ENCODE measurements around the gene BMP15.
A peak's percentile ranks its signal among the peaks of the same experiment; 100 is the strongest.

The BMP15 gene

GRCh38 chrX:50876551-50876950, 34.0 kb upstream of the BMP15 start:
- DNase-seq (ENCODE audit: low spot score) (no peak), ATAC-seq (ENCODE audit: low read depth) (no peak)
- no peak overlapping the region for H3K4me3 ChIP-seq (ENCODE audit: severe bottlenecking)
- TF ChIP-seq CTCF (IDR thresholded peaks at IDR 0.05; ENCODE audit: poor library complexity, severe bottlenecking): no peak
- no peaks in the 10 kb centered on the region for H3K36me3 ChIP-seq (ENCODE audit: low read depth)
- H3K27me3 ChIP-seq (ENCODE audit: insufficient read depth, poor library complexity, severe bottlenecking): no peaks in the 10 kb centered on the region
- no peaks in the 10 kb centered on the region for H3K4me1 ChIP-seq (ENCODE audit: insufficient read depth, poor library complexity, severe bottlenecking)
- no peak overlapping the region for H3K27ac ChIP-seq (ENCODE audit: poor library complexity, severe bottlenecking)
- H3K9me3 ChIP-seq (ENCODE audit: severe bottlenecking): no peaks in the 10 kb centered on the region

DNA sequence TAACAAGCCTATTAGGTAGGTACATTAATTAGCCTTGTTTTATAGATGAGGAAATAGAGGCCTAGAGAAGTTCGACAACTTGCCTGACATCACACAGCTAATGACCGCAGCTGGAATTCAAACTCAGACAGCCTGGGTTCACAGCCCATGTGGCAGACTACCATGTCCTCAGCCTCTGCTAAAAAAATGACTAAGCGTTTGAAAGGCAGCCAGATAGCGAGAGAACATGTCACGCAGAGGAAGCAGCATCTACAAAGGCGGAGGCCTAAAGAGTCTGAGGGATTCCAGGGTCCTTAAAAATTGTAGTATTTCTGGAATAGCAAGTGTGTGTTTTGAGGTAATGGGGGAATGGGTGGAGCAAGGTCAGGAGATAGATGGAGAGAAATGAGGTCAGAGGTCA, 33.2 kb upstream of the BMP15 start:
- no peaks in the 10 kb centered on the region for H3K9me3 ChIP-seq (ENCODE audit: severe bottlenecking)
- ATAC-seq (ENCODE audit: low read depth): no peak
- DNase-seq (ENCODE audit: low spot score): no peak

GRCh38 chrX:50881028-50881427, 29.5 kb upstream of the BMP15 start:
- ATAC-seq (ENCODE audit: low read depth) (peak; percentile 58; the same call in 1 of the 3 replicates), DNase-seq (ENCODE audit: low spot score) (no peak)
- Histone ChIP-seq H3K36me3 (ENCODE audit: low read depth) (no peaks in the 10 kb centered on the region), H3K27me3 (ENCODE audit: insufficient read depth, poor library complexity, severe bottlenecking) (no peaks in the 10 kb centered on the region), H3K4me3 (ENCODE audit: severe bottlenecking) (no peak overlapping the region), H3K9me3 (ENCODE audit: severe bottlenecking) (no peaks in the 10 kb centered on the region), H3K4me1 (ENCODE audit: insufficient read depth, poor library complexity, severe bottlenecking) (no peaks in the 10 kb centered on the region), H3K27ac (ENCODE audit: poor library complexity, severe bottlenecking) (no peak overlapping the region)
- no peak for TF ChIP-seq CTCF (IDR thresholded peaks at IDR 0.05; ENCODE audit: poor library complexity, severe bottlenecking)

More for the DNA sequence above, 33.2 kb upstream of the BMP15 start:
- H3K27ac ChIP-seq (ENCODE audit: poor library complexity, severe bottlenecking): no peak overlapping the region
- H3K4me1 ChIP-seq (ENCODE audit: insufficient read depth, poor library complexity, severe bottlenecking): no peaks in the 10 kb centered on the region
- no peaks in the 10 kb centered on the region for H3K27me3 ChIP-seq (ENCODE audit: insufficient read depth, poor library complexity, severe bottlenecking)
- TF ChIP-seq CTCF (IDR thresholded peaks at IDR 0.05; ENCODE audit: poor library complexity, severe bottlenecking): no peak
- no peak overlapping the region for H3K4me3 ChIP-seq (ENCODE audit: severe bottlenecking)
- no peaks in the 10 kb centered on the region for H3K36me3 ChIP-seq (ENCODE audit: low read depth)

DNA sequence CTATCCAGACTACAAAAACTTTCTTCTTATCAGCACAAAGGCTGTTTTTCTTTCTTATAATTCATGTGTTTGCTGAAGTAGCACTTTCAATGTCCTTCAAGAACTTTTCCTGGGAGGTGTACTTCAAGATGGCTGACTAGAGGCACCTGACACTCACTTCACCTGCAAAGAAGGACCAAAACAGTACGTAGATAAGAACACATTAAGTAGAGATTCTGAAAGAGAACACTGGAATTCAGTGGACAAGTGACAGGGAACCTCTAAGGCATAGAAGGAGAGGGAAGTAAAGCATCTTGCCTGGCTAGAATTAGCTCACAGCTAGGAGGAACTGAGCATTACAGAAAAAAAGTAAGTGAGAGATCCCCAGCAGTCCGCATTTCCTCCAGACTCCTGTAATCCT, 21.7 kb upstream of the BMP15 start:
- no peak for ATAC-seq (ENCODE audit: low read depth)
- TF ChIP-seq CTCF (IDR thresholded peaks at IDR 0.05; ENCODE audit: poor library complexity, severe bottlenecking): no peak
- no peak for DNase-seq (ENCODE audit: low spot score)
- H3K36me3 ChIP-seq (ENCODE audit: low read depth): no peaks in the 10 kb centered on the region
- no peak overlapping the region for H3K27ac ChIP-seq (ENCODE audit: poor library complexity, severe bottlenecking)
- no peaks in the 10 kb centered on the region for H3K9me3 ChIP-seq (ENCODE audit: severe bottlenecking)
- H3K4me1 ChIP-seq (ENCODE audit: insufficient read depth, poor library complexity, severe bottlenecking): no peaks in the 10 kb centered on the region
- H3K27me3 ChIP-seq (ENCODE audit: insufficient read depth, poor library complexity, severe bottlenecking): no peaks in the 10 kb centered on the region
- H3K4me3 ChIP-seq (ENCODE audit: severe bottlenecking): no peak overlapping the region

DNA sequence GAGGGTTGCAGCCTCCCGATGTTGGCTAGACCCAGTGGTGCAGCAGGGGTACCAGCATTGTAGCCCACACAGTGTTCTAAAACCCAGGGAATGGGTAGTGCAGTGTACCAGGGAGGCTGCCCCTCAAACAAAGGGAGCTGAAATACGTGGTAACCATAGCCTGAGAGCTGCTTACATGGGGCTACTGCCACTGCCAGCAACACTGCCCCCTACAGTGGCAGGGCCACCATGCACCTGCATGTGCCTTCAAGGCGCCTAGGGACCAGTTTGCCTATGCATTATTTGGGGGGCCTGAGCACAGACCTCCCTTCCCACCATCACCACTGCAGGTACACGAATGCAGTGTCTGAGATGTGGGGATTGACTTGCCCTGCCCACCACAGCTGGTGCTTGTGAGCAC, 21.0 kb upstream of the BMP15 start:
- Histone ChIP-seq H3K4me3 (ENCODE audit: severe bottlenecking) (no peak overlapping the region), H3K4me1 (ENCODE audit: insufficient read depth, poor library complexity, severe bottlenecking) (no peaks in the 10 kb centered on the region), H3K9me3 (ENCODE audit: severe bottlenecking) (no peaks in the 10 kb centered on the region), H3K36me3 (ENCODE audit: low read depth) (no peaks in the 10 kb centered on the region), H3K27me3 (ENCODE audit: insufficient read depth, poor library complexity, severe bottlenecking) (no peaks in the 10 kb centered on the region), H3K27ac (ENCODE audit: poor library complexity, severe bottlenecking) (no peak overlapping the region)
- TF ChIP-seq CTCF (IDR thresholded peaks at IDR 0.05; ENCODE audit: poor library complexity, severe bottlenecking): no peak
- DNase-seq (ENCODE audit: low spot score) (no peak), ATAC-seq (ENCODE audit: low read depth) (no peak)

Data from RWPE2 (cell line).